ENCODE results near the gene KRTAP10-12.

The KRTAP10-12 gene

DNA sequence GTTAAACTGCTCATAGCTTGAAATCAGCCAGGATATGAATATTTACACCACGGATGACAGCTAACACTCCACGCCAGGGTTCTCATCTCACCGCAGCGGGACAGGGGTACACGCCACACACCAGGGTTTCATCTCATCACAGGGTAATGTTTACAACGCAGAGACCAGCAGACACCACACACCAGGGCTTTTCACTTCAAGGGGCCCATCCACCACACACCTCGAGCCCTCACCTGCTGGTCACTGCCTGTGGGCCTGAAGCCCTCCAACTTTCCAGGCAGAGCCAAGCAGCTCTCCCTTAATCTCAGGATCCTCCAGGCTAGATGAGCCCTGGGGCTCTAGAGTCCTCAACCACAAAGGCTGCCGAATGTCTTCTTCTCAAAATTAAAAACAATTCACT, 1.3 kb upstream of the KRTAP10-12 start:
- no peak for TF ChIP-seq POLR2A (IDR thresholded peaks at IDR 0.05; ENCODE audit: extremely low read depth, insufficient read length)
- TF ChIP-seq, protein P1, sequence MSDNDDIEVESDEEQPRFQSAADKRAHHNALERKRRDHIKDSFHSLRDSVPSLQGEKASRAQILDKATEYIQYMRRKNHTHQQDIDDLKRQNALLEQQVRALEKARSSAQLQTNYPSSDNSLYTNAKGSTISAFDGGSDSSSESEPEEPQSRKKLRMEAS (IDR thresholded peaks at IDR 0.05; ENCODE audit: low read depth, low read length) = no peak
- TF ChIP-seq, protein P2, sequence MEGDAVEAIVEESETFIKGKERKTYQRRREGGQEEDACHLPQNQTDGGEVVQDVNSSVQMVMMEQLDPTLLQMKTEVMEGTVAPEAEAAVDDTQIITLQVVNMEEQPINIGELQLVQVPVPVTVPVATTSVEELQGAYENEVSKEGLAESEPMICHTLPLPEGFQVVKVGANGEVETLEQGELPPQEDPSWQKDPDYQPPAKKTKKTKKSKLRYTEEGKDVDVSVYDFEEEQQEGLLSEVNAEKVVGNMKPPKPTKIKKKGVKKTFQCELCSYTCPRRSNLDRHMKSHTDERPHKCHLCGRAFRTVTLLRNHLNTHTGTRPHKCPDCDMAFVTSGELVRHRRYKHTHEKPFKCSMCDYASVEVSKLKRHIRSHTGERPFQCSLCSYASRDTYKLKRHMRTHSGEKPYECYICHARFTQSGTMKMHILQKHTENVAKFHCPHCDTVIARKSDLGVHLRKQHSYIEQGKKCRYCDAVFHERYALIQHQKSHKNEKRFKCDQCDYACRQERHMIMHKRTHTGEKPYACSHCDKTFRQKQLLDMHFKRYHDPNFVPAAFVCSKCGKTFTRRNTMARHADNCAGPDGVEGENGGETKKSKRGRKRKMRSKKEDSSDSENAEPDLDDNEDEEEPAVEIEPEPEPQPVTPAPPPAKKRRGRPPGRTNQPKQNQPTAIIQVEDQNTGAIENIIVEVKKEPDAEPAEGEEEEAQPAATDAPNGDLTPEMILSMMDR (IDR thresholded peaks at IDR 0.05; ENCODE audit: low read depth, low read length) = no peak
- TF ChIP-seq MYC (IDR thresholded peaks at IDR 0.05; ENCODE audit: low read depth, low read length) = no peak
- H3K4me3 ChIP-seq (ENCODE audit: low read depth, low read length) = no peak overlapping the region
- DNase-seq (ENCODE audit: low read depth) = no peak

DNA sequence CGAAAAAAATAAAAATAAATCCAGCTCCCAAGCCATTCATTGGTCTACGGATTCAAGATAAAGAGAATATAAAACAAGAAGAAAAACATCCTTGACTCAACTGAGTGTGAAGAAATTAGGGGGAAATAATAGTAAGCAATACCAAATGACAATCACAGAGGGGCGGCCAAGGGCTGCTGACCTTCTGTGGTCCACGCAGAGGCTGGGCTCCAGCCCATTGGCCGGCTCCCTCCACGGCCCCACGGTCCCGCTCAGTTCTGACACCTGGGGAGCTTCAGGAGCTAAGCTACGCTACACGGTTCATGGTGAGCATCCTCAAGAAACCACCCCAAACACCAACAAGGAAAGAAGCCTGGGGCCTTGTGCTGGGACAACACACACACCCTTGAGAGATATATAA, 400 bp upstream of the KRTAP10-12 start:
- TF ChIP-seq MYC (IDR thresholded peaks at IDR 0.05; ENCODE audit: low read depth, low read length) (no peak), POLR2A (IDR thresholded peaks at IDR 0.05; ENCODE audit: extremely low read depth, insufficient read length) (no peak)
- TF ChIP-seq, protein P2 (IDR thresholded peaks at IDR 0.05; ENCODE audit: low read depth, low read length) = no peak
- TF ChIP-seq, protein P1 (IDR thresholded peaks at IDR 0.05; ENCODE audit: low read depth, low read length) = no peak

DNA sequence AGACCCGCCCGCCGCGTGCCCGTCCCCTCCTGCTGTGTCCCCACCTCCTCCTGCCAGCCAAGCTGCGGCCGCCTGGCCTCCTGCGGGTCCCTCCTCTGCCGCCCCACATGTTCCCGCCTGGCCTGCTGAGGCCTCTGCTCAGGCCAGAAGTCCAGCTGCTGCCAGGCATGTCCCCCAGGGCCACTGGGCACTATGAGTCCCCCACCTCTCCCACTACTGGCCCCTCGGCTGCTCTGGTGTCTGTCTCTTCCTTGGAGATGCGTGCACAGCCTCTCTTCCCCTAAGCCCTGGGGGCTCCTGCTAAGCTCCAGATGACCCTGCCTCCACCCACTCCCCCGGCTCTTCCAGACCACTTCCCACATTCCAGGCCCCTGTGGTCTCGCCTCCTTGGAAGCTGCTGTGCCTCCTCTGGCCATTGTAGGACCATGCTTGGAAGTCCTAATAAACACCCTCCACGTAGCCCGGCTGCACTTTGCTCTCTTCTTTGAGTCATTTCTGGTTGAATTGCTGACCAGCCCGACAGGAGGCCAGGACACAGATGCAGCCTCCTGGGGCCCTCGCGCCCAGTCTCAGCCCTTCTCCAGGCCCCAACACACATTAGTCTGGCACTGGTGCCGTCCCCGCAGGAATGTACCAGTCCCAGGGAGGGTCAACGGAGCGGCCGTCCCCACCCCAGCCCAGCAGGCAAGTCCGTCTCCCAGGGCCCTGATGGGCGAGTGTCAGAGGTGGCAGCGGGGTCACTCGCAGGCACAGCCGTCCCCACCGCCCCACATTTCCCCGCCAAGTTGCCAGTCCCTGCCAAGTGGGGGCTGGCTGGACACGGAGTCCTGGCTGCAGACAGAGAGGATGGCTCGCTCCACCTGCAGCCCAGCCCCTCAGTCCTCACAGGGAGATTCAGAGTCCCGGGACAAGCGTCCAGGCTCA, 1.1 kb downstream of the KRTAP10-12 start:
- TF ChIP-seq POLR2A (IDR thresholded peaks at IDR 0.05; ENCODE audit: extremely low read depth, insufficient read length) (no peak), MYC (IDR thresholded peaks at IDR 0.05; ENCODE audit: low read depth, low read length) (no peak)
- TF ChIP-seq, protein P1 (IDR thresholded peaks at IDR 0.05; ENCODE audit: low read depth, low read length) = no peak
- TF ChIP-seq, protein P2 (IDR thresholded peaks at IDR 0.05; ENCODE audit: low read depth, low read length) = no peak
- DNase-seq (ENCODE audit: low read depth) = no peak
- no peak overlapping the region for H3K4me3 ChIP-seq (ENCODE audit: low read depth, low read length)

More for the DNA sequence above, 400 bp upstream of the KRTAP10-12 start:
- no peak for DNase-seq (ENCODE audit: low read depth)
- no peak overlapping the region for H3K4me3 ChIP-seq (ENCODE audit: low read depth, low read length)

DNA sequence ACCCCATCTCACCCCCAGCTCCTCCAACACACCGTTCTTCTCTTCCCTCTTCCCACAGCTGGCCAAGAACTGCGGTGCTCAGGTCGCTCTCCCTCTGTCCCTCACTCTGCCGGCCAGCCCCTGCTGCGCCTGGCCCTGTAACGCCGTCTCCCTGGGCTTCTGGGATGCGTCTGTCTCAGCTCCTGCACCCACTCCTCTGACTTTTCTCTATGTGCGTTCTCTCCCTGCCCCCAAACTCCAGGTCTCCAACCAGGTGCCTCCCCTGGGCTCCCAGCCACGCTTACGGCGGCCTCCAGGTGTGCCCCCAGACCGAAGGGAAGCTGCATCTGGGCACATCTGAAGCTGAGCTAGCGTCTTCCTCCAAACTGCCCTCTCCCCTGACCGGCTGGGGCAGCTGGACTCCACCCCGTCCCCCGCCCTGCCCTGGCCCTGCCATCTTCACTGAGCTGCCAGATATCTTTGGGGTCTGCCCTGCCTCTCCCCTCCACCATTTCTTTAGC, 2.6 kb downstream of the KRTAP10-12 start:
- DNase-seq (ENCODE audit: low read depth) = no peak
- TF ChIP-seq, protein P2 (IDR thresholded peaks at IDR 0.05; ENCODE audit: low read depth, low read length) = no peak
- TF ChIP-seq MYC (IDR thresholded peaks at IDR 0.05; ENCODE audit: low read depth, low read length) (no peak), POLR2A (IDR thresholded peaks at IDR 0.05; ENCODE audit: extremely low read depth, insufficient read length) (no peak)
- TF ChIP-seq, protein P1 (IDR thresholded peaks at IDR 0.05; ENCODE audit: low read depth, low read length) = no peak
- H3K4me3 ChIP-seq (ENCODE audit: low read depth, low read length) = no peak overlapping the region

DNA sequence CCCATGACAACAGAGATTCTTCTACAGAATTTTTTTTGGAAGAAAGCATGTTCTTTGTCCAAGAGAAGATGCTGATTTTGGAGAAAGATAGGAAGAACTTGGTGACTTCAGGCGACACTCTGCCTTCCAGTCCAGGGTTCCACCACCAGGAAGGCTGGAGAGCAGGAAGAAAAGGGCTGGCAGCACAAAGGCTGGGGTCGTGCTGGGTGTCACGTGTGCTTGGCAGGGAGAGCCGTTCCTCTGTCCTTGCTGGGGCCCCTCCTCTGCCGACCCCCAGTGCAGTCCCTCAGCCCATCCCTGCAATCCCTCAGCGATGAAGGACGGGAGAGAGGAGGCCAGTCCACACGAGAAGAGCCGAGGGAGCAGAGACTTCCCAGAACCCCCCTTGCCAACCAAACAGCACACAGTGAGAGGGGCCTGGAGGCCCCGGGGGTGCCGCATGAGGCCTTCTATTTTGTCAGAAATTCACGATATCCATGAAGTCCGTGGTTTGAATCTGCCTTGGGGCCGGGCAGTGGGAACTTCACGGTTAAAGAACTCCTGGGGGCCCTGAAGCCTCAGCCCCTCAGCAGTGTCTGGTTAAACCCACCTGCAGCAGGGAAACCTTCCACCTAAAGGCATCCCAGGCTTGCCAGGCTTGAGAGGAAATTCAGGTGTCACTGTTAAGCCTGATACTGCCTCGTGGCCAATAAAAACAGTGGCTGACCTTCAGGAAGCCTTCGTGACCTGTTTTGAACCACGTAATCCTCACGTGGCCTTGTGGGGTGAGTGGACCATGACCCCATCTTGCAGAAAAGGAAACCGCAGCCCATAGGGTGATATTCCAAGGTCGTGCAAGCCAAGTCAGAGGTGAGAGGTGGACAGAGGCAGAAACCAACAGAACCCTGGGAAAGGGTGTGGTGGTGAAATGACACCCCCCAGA, 3.4 kb downstream of the KRTAP10-12 start:
- DNase-seq (ENCODE audit: low read depth) = no peak
- no peak overlapping the region for H3K4me3 ChIP-seq (ENCODE audit: low read depth, low read length)
- TF ChIP-seq, protein P2 (IDR thresholded peaks at IDR 0.05; ENCODE audit: low read depth, low read length) = no peak
- TF ChIP-seq, protein P1 (IDR thresholded peaks at IDR 0.05; ENCODE audit: low read depth, low read length) = no peak
- TF ChIP-seq MYC (IDR thresholded peaks at IDR 0.05; ENCODE audit: low read depth, low read length) = no peak
- TF ChIP-seq POLR2A (IDR thresholded peaks at IDR 0.05; ENCODE audit: extremely low read depth, insufficient read length) = no peak

Data from NB4 (cell line).